Mesenchymal stem cell (in vitro differentiated cells and primary cell): Measurements from ENCODE around the gene SNX14.

ENCODE experiments used
- DNase-seq: peaks from one replicate; pipeline ENCODE4 v3.0.0-alpha.2; 2013
- H2AFZ ChIP-seq: one replicate; pipeline ENCODE4 v1.6.1; 2013; ENCODE audit warnings: low read depth, mild to moderate bottlenecking, control low read depth, inconsistent platforms, low read length, moderate library complexity
- H2AK5ac ChIP-seq: 2 replicates; pipeline ENCODE4 v1.6.1; 2013; ENCODE audit warnings: low read length, moderate library complexity, mild to moderate bottlenecking, inconsistent platforms; ENCODE audit not compliant: severe bottlenecking
- H2BK120ac ChIP-seq: one replicate; pipeline ENCODE4 v1.6.1; 2013; ENCODE audit warnings: low read depth, mild to moderate bottlenecking, inconsistent platforms, low read length, moderate library complexity
- H2BK12ac ChIP-seq, 2 experiments: one replicate each; pipeline ENCODE4 v1.6.1; 2013; ENCODE audit warnings: inconsistent platforms in 2 of 2, low read length in 2 of 2, mild to moderate bottlenecking in 2 of 2, moderate library complexity in 2 of 2, control low read depth in 1 of 2
- H2BK15ac ChIP-seq: one replicate; pipeline ENCODE4 v1.6.1; 2013; ENCODE audit warnings: mild to moderate bottlenecking, low read depth, inconsistent platforms; ENCODE audit not compliant: poor library complexity, severe bottlenecking
- H2BK5ac ChIP-seq: 2 replicates; pipeline ENCODE4 v1.6.1; 2013; ENCODE audit warnings: low read depth, mild to moderate bottlenecking, low read length, control low read depth, inconsistent platforms; ENCODE audit not compliant: poor library complexity, severe bottlenecking
- H3K14ac ChIP-seq, 2 experiments: one replicate each; pipeline ENCODE4 v1.6.1; 2013; ENCODE audit warnings: inconsistent platforms in 2 of 2, low read length in 2 of 2, control low read depth in 1 of 2, mild to moderate bottlenecking in 1 of 2, moderate library complexity in 1 of 2
- H3K18ac ChIP-seq, 2 experiments: one replicate each; pipeline ENCODE4 v1.6.1; 2013; ENCODE audit warnings: inconsistent platforms in 2 of 2, low read length in 2 of 2, control low read depth in 1 of 2, low read depth in 1 of 2, mild to moderate bottlenecking in 1 of 2
- H3K23ac ChIP-seq, 2 experiments: one replicate each; pipeline ENCODE4 v1.6.1; 2013; ENCODE audit warnings: inconsistent platforms in 2 of 2, low read length in 2 of 2, mild to moderate bottlenecking in 2 of 2, moderate library complexity in 2 of 2, control low read depth in 1 of 2
- H3K27ac ChIP-seq: 2 replicates; pipeline ENCODE4 v1.5.1; 2013; ENCODE audit warnings: mild to moderate bottlenecking, moderate library complexity, low read length, control low read depth, inconsistent platforms; ENCODE audit not compliant: poor library complexity, severe bottlenecking
- H3K27me3 ChIP-seq, 2 experiments: 2 replicates each; pipeline versions ENCODE4 v1.6.1 to v1.7.0; 2013; ENCODE audit warnings: low read length in 2 of 2, mild to moderate bottlenecking in 2 of 2, moderate library complexity in 2 of 2, control low read depth in 1 of 2, inconsistent platforms in 1 of 2; ENCODE audit not compliant: control insufficient read depth in 1 of 2, insufficient read depth in 1 of 2
- H3K36me3 ChIP-seq, 2 experiments: 2 replicates each; pipeline versions ENCODE4 v1.6.1 to v1.7.0; 2013; ENCODE audit warnings: low read length in 2 of 2, control low read depth in 1 of 2, inconsistent platforms in 1 of 2, low read depth in 1 of 2, mild to moderate bottlenecking in 1 of 2; ENCODE audit not compliant: insufficient read depth in 2 of 2, control insufficient read depth in 1 of 2
- H3K4ac ChIP-seq, 2 experiments: one replicate each; pipeline ENCODE4 v1.6.1; 2013; ENCODE audit warnings: inconsistent platforms in 2 of 2, low read length in 2 of 2, mild to moderate bottlenecking in 2 of 2, moderate library complexity in 2 of 2, control low read depth in 1 of 2, low read depth in 1 of 2
- H3K4me1 ChIP-seq: 2 replicates; pipeline ENCODE4 v1.6.1; 2013; ENCODE audit warnings: low read depth, low read length, control low read depth; ENCODE audit not compliant: control insufficient read depth, insufficient read depth
- H3K4me2 ChIP-seq: 2 replicates; pipeline ENCODE4 v1.6.1; 2013; ENCODE audit warnings: low read length, mild to moderate bottlenecking, inconsistent platforms; ENCODE audit not compliant: poor library complexity, severe bottlenecking
- H3K4me3 ChIP-seq, 2 experiments: 2 replicates each; pipeline versions ENCODE4 v1.5.1 to v1.7.0; 2013; ENCODE audit warnings: low read length in 2 of 2, mild to moderate bottlenecking in 2 of 2, control low read depth in 1 of 2, low read depth in 1 of 2; ENCODE audit not compliant: insufficient read depth in 1 of 2
- H3K79me1 ChIP-seq: replicated peaks from 2 replicates; pipeline ENCODE4 v1.6.1; 2013; ENCODE audit warnings: mild to moderate bottlenecking, control low read depth, low read length, inconsistent platforms; ENCODE audit not compliant: poor library complexity, severe bottlenecking
- H3K9ac ChIP-seq: 2 replicates; pipeline ENCODE4 v1.7.0; 2013; ENCODE audit warnings: mild to moderate bottlenecking, low read length, moderate library complexity
- H3K9me3 ChIP-seq: 2 replicates; pipeline ENCODE4 v1.7.0; 2013; ENCODE audit warnings: mild to moderate bottlenecking, low read length; ENCODE audit not compliant: control insufficient read depth
- H4K8ac ChIP-seq: one replicate; pipeline ENCODE4 v1.6.1; 2013; ENCODE audit warnings: inconsistent platforms, mild to moderate bottlenecking, low read length, moderate library complexity
- H4K91ac ChIP-seq: one replicate; pipeline ENCODE4 v1.6.1; 2013; ENCODE audit warnings: mild to moderate bottlenecking, low read length, inconsistent platforms
- WGBS: methylation state at CpG from one replicate; pipeline ENCODE4 v1.1.7; 2013; ENCODE audit warnings: mixed read lengths; 5-methylcytosine and 5-hydroxymethylcytosine counted together

Gene SNX14

DNA sequence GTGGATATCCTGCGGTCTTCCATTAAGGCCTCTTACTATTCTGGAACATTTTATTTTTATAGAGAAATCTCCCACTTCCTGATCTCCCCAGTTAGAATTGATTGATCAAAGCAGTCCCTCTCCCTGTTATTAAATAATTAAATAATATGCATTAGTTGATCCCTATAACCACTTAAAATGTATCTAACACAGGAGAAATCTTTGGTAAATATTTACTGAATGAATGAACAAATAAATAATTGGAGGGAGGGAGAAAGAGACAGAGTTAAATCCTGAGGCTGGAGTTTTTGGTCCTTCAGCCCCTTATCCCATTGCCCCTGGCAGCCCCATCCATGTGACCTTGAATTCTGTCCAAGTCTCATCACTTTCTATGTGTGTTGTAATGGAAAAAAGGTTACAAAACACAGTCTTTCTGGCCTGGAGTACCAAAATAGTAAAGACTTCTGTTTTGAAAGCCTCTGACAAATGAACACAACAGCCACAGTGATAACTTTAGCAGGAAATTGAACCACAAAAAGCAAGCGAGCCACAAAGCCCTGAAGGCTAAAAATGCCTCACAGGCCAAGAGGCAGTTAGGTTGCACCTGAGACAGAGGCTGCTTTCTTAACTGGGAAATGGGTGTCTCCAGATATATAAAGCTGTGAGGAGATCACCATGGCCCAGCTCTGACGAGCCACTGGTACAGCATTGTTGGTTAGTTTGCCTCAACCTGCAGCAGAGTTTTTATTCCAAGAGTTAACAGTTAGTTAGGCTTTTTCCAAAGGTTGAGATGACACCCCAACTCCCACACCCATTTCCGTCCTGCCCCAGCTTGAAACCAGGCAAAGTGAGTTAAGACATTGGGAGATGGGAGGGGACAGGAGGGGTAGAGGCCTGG is 132.5 kb downstream of the SNX14 start:
- Histone ChIP-seq H2AK5ac (peak overlapping the region; percentile 84), H3K4me2 (no peak overlapping the region), H2BK15ac (peak overlapping the region; percentile 52), H3K27me3 (no peaks in the 10 kb centered on the region), H3K4ac (peak overlapping the region; percentile 61 to 85), H4K91ac (no peak overlapping the region), H2AFZ (no peak overlapping the region), H3K4me1 (peaks cover 38% of the 10 kb centered on the region), H2BK5ac (no peak overlapping the region), H3K23ac (no peak overlapping the region), H3K36me3 (peaks cover 16 to 53% of the 10 kb centered on the region in 2 experiments), H3K9ac (peak overlapping the region; percentile 85), H3K79me1 (no peaks in the 10 kb centered on the region), H3K4me3 (peak overlapping the region in 1 of 2 experiments; percentile 20), H2BK12ac (peak overlapping the region in 1 of 2 experiments; percentile 92), H3K18ac (peak overlapping the region; percentile 87 to 89), H2BK120ac (no peak overlapping the region), H3K27ac (peak overlapping the region; percentile 68), H4K8ac (peak overlapping the region; percentile 3), H3K14ac (peak overlapping the region in 1 of 2 experiments; percentile 96), H3K9me3 (no peaks in the 10 kb centered on the region)
- WGBS, result 44% methylated on average over 2 of the region's 4 CpGs
- DNase-seq, result peak; percentile 86

DNA sequence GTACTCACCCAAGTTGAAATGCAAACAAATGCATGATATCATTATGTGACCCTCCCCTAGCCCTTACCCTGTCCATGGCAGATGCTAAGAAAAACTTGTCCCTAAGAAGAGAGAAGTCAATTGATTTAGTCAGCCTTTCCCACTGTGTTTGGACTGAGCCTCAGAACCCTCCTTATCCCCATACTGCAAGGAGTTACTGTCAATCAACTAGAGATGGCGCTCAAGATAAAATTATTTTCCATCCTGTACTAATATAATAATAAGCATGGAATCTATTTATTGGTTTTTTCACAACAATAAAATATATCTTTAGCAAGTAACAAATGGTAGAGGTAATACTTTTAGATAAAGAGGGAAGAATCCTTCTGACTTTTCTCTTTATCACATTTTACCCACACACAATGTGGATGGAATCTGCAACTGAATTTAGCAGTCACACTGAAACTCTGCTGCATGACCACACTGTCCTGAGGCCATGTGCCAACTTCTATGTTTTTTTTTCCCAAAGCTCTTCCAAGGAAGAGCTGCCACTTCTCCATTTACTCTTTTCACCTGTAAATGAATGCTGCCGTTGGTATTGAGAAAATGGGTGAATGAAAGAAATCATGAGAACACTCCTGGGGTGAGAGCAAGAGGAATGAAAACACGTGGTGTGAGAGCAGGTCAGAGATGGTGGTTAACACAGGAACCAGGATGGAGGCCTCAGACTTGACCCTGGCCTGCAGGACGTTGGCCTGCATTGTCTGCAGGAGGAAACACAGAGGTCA is 133.3 kb downstream of the SNX14 start:
- Histone ChIP-seq H3K14ac (no peak overlapping the region), H3K23ac (no peak overlapping the region), H2BK15ac (no peak overlapping the region), H3K9me3 (no peaks in the 10 kb centered on the region), H4K91ac (no peak overlapping the region), H3K27me3 (no peaks in the 10 kb centered on the region), H2BK120ac (no peak overlapping the region), H4K8ac (no peak overlapping the region), H3K36me3 (peaks cover 12 to 53% of the 10 kb centered on the region in 2 experiments), H3K27ac (peak overlapping the region; percentile 49), H3K4me2 (no peak overlapping the region), H3K79me1 (no peaks in the 10 kb centered on the region), H2AK5ac (no peak overlapping the region), H3K4me3 (no peak overlapping the region), H2BK5ac (no peak overlapping the region), H2AFZ (no peak overlapping the region), H3K18ac (no peak overlapping the region), H2BK12ac (peak overlapping the region in 1 of 2 experiments; percentile 33), H3K4ac (no peak overlapping the region), H3K9ac (peak overlapping the region; percentile 85), H3K4me1 (peaks cover 34% of the 10 kb centered on the region)
- 37% methylated on average over 3 of the region's 4 CpGs for WGBS
- peak; percentile 27 for DNase-seq

DNA sequence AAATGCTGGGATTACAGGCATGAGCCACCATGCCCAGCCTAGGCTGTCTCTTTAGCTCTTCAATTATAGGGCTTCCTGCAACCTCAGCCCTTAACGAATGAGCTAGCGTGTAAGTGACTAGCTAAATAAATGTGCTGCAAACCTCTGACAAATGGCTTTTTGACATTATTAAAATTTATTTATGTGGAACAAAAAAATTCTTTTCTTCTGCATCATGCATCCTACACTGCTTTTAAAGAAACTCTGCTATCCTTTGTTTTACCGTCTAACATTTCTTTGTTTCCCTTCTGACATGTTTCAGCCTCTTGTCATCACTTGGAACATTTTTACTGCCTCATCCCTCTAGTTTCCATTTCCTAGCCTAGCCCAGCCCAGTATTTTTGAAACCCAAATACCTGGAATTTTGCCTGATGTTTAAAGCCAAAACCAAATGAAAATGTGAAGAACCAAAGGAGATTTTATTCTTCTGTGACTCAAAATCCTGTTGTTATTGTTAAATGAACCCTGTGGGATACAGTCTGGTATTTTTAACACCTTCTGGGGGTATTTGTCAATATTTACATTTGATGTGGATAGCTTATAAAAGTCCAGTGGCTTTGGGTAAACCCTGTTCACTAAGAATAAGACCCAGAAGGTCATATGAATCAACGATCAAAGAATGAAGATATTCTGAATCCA is 134.3 kb downstream of the SNX14 start:
- peak overlapping the region; percentile 79 for H3K27ac ChIP-seq
- peak overlapping the region in 1 of 2 experiments; percentile 99 for H3K4me3 ChIP-seq
- H3K23ac ChIP-seq, result no peak overlapping the region
- no peak overlapping the region for H4K91ac ChIP-seq
- H3K9ac ChIP-seq, result peak overlapping the region; percentile 85
- peak; percentile 68 for DNase-seq
- H3K4ac ChIP-seq, result no peak overlapping the region
- no peak overlapping the region for H4K8ac ChIP-seq
- peaks cover 12 to 62% of the 10 kb centered on the region in 2 experiments for H3K36me3 ChIP-seq
- no peak overlapping the region for H2AFZ ChIP-seq
- H3K18ac ChIP-seq, result peak overlapping the region in 1 of 2 experiments; percentile 16
- WGBS, result 0% methylated on average over 1 of the region's 4 CpGs
- no peaks in the 10 kb centered on the region for H3K79me1 ChIP-seq
- no peak overlapping the region for H3K14ac ChIP-seq
- H2BK5ac ChIP-seq, result no peak overlapping the region
- H2AK5ac ChIP-seq, result no peak overlapping the region
- no peaks in the 10 kb centered on the region for H3K9me3 ChIP-seq
- H2BK120ac ChIP-seq, result no peak overlapping the region
- peaks cover 32% of the 10 kb centered on the region for H3K4me1 ChIP-seq
- H3K4me2 ChIP-seq, result no peak overlapping the region
- no peak overlapping the region for H2BK15ac ChIP-seq
- H3K27me3 ChIP-seq, result no peaks in the 10 kb centered on the region
- no peak overlapping the region for H2BK12ac ChIP-seq
